ENCODE data around the gene KNDC1.
"Not testable (repeated sequence)": the region's sequence is repeated elsewhere in the genome, so short reads cannot be mapped to it uniquely, and the experiment has no call there.

KNDC1 gene

GRCh38 chr10:133140417-133141143 lies 19.4 kb upstream of the KNDC1 start:
- DNase-seq (ENCODE audit: low read depth) = no peak

DNA sequence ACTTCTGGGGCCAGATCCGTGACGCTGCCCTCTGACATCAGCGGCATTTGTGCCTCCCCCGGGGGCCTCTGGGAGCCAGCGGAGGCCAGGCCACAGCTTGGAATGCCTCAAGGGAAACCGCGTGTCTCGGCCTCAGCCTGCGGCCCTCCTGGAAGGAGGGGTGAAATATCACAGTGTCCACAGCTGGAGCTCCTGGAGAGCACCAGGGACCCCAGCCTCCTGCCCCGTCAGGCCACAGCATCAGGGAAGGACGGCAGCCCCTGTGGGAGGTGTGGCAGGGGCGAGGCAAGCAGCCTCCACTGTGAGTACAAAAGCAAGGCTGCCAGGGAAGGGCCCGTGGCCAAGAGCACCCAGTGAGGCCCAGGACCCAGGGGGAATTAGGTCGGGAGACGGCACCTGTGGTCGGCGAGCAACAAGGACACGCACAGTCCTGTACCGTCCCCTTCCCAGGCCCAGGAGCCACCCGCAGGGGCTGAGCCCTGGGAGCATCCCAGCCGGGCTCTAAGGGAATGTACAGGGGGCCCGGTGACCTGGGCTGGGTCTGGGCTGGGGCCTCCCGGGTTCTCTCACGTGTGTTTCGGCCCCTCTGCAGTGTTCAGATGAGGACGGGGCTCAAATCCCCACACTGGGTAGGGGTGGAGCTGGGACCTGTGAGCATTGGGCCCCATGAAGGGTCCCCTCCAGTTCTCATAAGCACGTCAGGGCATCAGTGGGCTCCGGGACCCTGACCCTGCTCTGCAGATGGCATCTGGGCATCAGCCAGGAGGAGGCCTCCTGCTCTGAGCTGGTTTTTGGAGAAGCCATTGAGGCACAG lies 18.7 kb upstream of the KNDC1 start:
- DNase-seq (ENCODE audit: low read depth) = no peak

DNA sequence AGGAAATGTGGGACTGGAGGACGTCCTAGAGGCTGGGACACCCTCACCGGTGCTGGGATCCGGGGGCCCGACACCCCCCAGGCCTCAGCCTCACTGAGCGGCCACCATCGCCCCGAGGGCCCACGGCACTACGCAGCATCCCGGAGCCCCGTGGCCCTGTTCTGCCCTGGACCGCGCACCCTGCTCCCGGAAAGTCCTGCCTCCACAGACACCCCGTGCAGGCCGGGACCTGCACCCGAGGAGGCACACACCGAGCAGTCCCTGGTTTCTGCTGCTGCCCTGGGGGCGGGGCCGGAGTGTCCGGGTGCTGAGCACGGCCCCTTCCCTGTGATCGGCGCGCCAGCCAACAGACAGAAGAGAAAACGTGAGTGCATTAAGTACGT lies 18.1 kb upstream of the KNDC1 start:
- DNase-seq (ENCODE audit: low read depth) = no peak

- no peak for DNase-seq (ENCODE audit: low read depth)
Observed at GRCh38 chr10:133142523-133143199, 17.4 kb upstream of the KNDC1 start.

DNA sequence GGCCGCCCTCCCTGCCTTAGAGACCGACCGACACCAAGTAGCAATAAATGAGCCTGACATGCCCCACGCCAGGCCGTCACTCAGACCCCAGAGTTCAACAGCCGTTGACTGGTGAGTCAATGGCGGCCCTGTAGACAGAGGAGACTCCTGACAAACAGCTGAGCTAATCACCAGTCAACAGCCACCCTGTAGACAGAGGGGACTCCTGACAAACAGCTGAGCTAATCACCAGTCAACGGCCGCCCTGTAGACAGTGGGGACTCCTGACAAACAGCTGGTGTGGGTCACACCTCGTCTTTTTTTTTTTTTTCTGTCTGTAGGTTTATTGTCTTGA lies 16.9 kb upstream of the KNDC1 start:
- no peak for DNase-seq (ENCODE audit: low read depth)

GRCh38 chr10:133143546-133143945 lies 16.5 kb upstream of the KNDC1 start:
- DNase-seq (ENCODE audit: low read depth) = no peak

GRCh38 chr10:133144771-133145170 lies 15.2 kb upstream of the KNDC1 start:
- DNase-seq (ENCODE audit: low read depth) = no peak

DNA sequence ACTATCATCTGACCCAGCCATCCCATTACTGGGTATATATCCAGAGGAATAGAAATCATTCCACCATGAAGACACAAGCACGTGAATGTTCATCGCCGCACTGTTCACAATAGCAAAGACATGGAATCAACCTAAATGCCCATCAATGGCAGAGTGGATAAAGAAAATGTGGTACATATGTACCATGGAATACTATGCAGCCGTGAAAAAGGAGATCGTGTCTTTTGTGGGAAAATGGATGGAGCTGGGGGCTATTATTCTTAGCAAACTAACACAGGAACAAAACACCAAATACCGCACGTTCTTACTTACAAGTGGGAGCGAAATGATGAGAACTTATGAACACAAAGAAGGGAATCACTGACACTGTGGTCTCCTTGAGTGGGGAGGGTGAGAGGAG lies 9.8 kb upstream of the KNDC1 start:
- no peak for DNase-seq (ENCODE audit: low read depth)

DNA sequence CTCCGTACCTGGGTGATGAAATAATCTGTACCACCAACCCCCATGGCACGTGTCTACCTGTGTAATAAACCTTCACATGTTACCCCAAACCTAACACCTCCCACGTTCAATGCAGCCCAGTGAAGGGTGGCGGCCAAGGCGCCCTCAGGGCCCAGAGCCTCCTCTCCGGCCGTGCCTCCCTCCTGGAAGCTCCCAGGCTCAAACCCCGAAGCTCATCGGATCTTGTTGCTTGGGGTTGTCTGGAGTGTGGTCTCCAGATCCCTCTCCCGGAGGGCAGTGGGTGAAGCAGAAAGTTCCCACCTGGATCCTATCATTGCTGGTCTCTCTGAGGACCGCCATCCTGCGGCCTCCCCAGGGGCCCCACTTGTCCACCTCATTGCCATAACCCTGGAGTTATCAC lies 9.4 kb upstream of the KNDC1 start:
- no peak for DNase-seq (ENCODE audit: low read depth)

- DNase-seq (ENCODE audit: low read depth) = not testable (repeated sequence)
Observed at GRCh38 chr10:133151071-133151470, 8.9 kb upstream of the KNDC1 start.

DNA sequence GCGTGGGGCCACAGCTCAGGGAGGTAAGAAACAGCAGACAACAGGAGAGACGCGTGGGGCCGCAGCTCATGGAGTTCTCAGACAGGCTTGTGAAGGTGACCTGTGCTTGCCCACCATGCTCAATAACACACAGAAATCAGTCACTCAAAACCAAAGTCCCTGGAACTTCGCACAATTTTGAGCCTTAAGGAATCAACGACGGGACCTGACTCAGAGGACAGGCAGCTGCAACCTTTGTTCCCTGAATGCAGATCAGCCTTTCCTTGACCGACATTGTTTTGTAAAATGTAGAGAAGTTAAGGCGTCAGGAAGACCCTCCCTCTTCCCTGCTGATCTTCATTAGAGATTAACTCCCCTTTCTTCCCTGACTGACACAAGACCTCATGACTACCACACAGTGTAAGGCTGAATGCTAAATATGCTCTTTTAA lies 8.5 kb upstream of the KNDC1 start:
- DNase-seq (ENCODE audit: low read depth) = no peak

GRCh38 chr10:133154411-133154810 lies 5.6 kb upstream of the KNDC1 start:
- no peak for DNase-seq (ENCODE audit: low read depth)

GRCh38 chr10:133154996-133155778 lies 4.8 kb upstream of the KNDC1 start:
- DNase-seq (ENCODE audit: low read depth) = no peak

DNA sequence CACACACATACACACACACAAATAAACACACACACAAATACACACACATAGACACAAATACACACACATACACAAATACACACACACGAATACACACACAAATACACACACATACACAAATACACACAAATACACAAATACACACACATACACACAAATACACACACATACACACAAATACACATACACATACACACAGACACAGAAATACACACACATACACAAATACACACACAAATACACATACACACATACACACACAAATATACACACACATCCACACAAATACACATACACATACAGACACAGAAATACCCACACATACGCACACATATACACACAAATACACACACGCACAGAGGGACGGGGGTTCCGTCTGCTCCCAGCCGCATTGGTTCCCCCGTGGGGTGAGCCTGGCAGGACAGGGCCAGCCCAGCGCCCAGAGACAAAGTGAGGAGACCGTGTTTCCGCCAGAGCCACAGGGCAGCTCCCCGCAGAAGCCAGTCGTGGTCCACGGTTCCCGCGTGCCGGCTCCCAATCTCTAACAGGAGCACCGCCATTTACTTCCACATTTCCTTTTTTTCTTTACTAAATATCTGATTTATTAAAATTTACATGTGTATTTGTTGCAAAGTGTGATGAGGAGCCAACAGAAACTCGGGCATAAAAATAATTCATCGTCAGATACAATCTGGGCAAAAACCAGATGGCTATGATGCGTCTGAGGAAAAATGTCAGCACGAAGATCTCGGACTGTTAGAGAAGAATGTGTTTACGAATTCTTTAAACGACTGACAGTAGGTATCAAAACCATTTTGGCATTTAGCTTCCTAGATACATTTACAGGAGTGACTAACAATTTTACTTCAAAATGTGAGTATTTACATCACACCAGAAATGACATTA lies 3.1 kb upstream of the KNDC1 start:
- DNase-seq (ENCODE audit: low read depth) = no peak

- DNase-seq (ENCODE audit: low read depth) = no peak
Observed at GRCh38 chr10:133157662-133158436, 2.2 kb upstream of the KNDC1 start.

GRCh38 chr10:133158437-133158755 lies 1.6 kb upstream of the KNDC1 start:
- DNase-seq (ENCODE audit: low read depth) = no peak

DNA sequence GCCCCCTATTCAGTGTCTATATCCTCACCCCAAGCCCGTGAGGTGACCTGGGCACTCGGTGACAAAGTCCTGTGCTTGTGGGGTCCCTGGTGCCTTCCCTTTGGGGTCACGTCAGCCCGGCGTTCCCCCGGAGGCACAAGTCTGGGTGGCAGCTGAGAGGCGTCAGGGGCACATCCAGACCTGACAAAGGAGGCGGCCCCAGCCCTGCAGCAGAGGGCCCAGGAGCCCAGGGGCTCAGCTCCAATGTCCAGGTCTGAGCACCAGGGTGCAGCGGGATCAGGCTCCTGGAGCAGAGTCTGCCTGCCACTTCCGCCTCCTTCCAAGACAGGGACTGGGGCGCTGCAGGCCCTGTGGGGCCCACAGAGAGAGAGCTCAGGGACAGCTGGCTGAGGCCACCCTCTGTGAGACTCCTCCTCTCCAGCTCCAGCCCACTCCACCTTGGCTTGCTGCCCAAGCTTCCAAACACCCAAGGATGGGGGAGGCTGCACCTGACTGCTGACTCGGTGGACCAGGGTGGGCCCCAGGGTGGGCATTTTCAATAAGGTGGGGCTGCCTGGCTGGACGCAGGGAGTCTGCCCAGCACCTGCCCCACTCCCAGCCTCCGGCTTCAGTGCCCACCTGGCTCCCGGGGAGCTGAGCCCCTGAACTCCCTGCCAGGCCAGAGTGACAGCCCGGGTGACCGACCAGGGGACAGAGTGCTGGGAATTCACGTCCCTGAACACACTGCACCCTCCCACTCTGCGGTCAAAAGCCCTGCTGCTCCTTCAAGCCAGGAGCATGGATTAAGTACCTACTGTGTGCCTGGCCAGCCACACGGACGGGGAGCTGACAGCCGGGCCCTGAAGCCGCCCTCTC lies 1.0 kb upstream of the KNDC1 start:
- no peak for DNase-seq (ENCODE audit: low read depth)

DNA sequence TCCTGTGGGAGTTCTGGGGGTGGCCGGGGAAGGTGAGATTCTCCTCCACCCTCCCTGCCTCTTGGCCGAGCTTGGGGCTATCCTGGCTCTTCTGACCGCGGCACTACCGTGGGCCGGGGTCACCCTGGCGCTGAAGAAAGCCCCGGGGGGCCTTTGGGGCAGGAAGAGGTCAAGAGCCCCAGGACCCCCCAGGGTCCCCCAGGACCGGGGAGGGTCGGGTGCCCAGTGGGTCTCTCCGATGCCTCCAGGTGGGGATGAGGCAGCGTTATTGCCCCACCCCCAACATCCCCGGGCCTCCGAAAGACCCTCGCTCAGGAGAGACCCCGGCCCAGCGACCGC lies 439 bp upstream of the KNDC1 start:
- DNase-seq (ENCODE audit: low read depth) = no peak

DNA sequence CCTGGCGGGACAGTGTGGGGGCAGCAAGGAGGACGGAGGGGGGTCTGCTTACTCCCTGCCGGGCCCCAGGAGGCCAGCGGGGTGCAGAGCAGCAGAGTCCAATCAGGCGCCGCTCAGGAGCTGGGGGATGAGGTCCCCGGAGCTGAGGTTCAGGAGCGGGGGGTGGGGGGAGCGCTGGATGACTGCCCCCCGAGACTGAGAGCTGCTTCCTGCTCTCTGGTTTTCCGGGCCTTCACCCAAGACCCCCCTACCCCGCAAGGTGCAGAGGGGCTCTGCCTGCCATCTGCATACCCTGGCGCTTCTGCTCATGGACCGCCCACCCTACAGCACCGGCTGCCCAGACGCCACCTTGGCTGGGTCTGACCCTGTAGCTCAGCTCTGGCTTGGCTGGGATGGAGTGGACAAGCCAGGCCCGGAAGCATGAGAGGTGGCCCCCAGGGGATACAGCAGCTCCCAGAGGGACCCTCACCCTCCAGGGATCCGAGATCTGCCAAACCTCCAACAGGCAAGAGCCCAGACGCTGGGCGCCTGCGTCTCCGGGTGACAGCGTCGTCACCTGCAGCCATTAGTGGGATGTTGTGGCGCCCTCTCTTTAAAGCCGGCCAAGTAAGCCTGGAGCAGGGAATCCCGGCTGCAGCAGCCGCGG lies 930 bp downstream of the KNDC1 start:
- DNase-seq (ENCODE audit: low read depth) = no peak
